Psoas muscle (tissue), 8 donors: ENCODE results near the gene CKM. TPM values are rescaled to one million over a fixed set of nuclear protein-coding genes. Genes with fewer than 3 reads are reported as not detected.

Experiments used
- ATAC-seq, 4 donors: fragments of 200-7000 bp; cut with Tn5 transposase; one replicate each; pipeline ENCODE4 v1.9.1; 2020; ENCODE audit warnings: moderate library complexity in 3 of 4, mild to moderate bottlenecking in 2 of 4
- DNase-seq, 2 donors: peaks; one replicate each; pipeline ENCODE4 v3.0.0-alpha.2; 2020
- H3K27ac ChIP-seq: fragments of 200-600 bp; one replicate; pipeline ENCODE4 v1.8.0; 2022
- H3K27me3 ChIP-seq, 3 donors: fragments of 200-600 bp in 1 of 3; one replicate each; pipeline versions ENCODE4 v1.6.1 to v1.8.0; 2013 to 2022; ENCODE audit warnings: low read length in 2 of 3, mild to moderate bottlenecking in 2 of 3, moderate library complexity in 1 of 3; ENCODE audit not compliant: insufficient read depth in 3 of 3
- H3K36me3 ChIP-seq, 2 donors: fragments of 200-600 bp in 1 of 2; one replicate each; pipeline versions ENCODE4 v1.6.1 to v1.8.0; 2013 to 2022; ENCODE audit warnings: low read depth in 1 of 2, mild to moderate bottlenecking in 1 of 2, moderate library complexity in 1 of 2; ENCODE audit not compliant: insufficient read depth in 1 of 2
- H3K4me1 ChIP-seq: fragments of 200-600 bp; one replicate; pipeline ENCODE4 v1.8.0; 2022
- H3K4me3 ChIP-seq: fragments of 200-600 bp; one replicate; pipeline ENCODE4 v1.8.0; 2022; ENCODE audit warnings: mild to moderate bottlenecking
- H3K9me3 ChIP-seq: fragments of 200-600 bp; one replicate; pipeline ENCODE4 v1.8.0; 2022
- CTCF ChIP-seq: fragments of 200-600 bp; IDR thresholded peaks from one replicate; pipeline ENCODE4 v1.8.0; 2022; ENCODE audit warnings: antibody characterized with exemption
- WGBS, 3 donors: extraction: QIAGEN DNeasy Blood & Tissue Kit; methylation state at CpG; one replicate each; pipeline versions ENCODE4 v1.1.6 to v1.1.7; 2013; 5-methylcytosine and 5-hydroxymethylcytosine counted together
- intact Hi-C, 2 donors: fragments of 100-400 bp; cut with DNase I; formaldehyde crosslinking; loops; one replicate each; pipeline versions ENCODE4 v1.11.0 to v1.14.2; 2022
- long read RNA-seq, 2 donors: library from polyadenylated mRNA; unstranded; transcript quantifications; one replicate each; pipeline ENCODE4 v2.0.0, GENCODE V29; 2021
- polyA plus RNA-seq, 3 donors: library from polyadenylated mRNA; stranded (reverse); fragments of 200-250 nt; gene quantifications; one replicate each; pipeline ENCODE4 v1.2.3, GENCODE V29; 2013
- total RNA-seq, 4 donors: library from RNA; stranded (reverse); fragmentation: NEBNext Ultra II Directional in 2 of 4; extraction: Animal tissue kit (Norgen Biotek cat#: 25700) in 2 of 4; gene quantifications; one replicate each; pipeline versions ENCODE4 v1.2.1 to v1.2.4, GENCODE V29; 2021 to 2023
- donor health status: healthy with polysubstance abuse.
- donor health status: DM: no; HTN: no; CAD: no; lungs with moderate emphysema.
- donor health status: Bipolar disorder and iron deficiency.
- donor health status: healthy.
- donor health status: DM: yes; HTN: yes; CAD: no.
- donor health status: DM: no; HTN: no; CAD: no.
- donor health status: DM: no; HTN: no; CAD: no.
- donor health status: DM: yes; HTN: yes; CAD: no.

CKM gene
- over 10,000 TPM in 3 of 4 donors, 1,000 to 10,000 TPM in 1; 9,755 to 16,244 (median 12,984) TPM for total RNA-seq
- polyA plus RNA-seq, result over 10,000 TPM in 2 of 3 donors, 1,000 to 10,000 TPM in 1; 9,503 to 23,818 (median 21,473) TPM
- long read RNA-seq, donor 1, transcript CKM-201 (8 exons, 1,657 nt), result major isoform, 14,721 of 17,381 reads
- long read RNA-seq, donor 1, partial matches to known transcripts, result 2,401 of 17,381 reads
- long read RNA-seq, donor 1, other reads (novel, unspliced or antisense), result 259 of 17,381 reads
- long read RNA-seq, donor 2, transcript CKM-201 (8 exons, 1,657 nt), result major isoform, 64,794 of 74,210 reads
- long read RNA-seq, donor 2, partial matches to known transcripts, result 8,543 of 74,210 reads
- long read RNA-seq, donor 2, other reads (novel, unspliced or antisense), result 873 of 74,210 reads

- no peak for TF ChIP-seq CTCF
- intact Hi-C loops, result loop anchor here in 1 of 2 donors (10.0 kb wide), 1 partner anchor 172 kb away; the partner anchor contains the start of genes PPM1N and RTN2
- no peaks in the 10 kb centered on the region for H3K27me3 ChIP-seq
- peak within 1 kb of the TSS; percentile 66 for H3K4me3 ChIP-seq
- 8 to 13% (median 9%) methylated on average over 13 to 15 of the region's 15 CpGs for WGBS, 3 donors
- peaks cover 14% of the 10 kb centered on the region for H3K4me1 ChIP-seq
- ATAC-seq (peak; percentile 55 to 78 (median 62)), DNase-seq (peak; percentile 71 to 79)
- peaks cover 0 to 14% of the 10 kb centered on the region in 2 donors for H3K36me3 ChIP-seq
- peak within 1 kb of the TSS; percentile 97 for H3K27ac ChIP-seq
- H3K9me3 ChIP-seq, result no peaks in the 10 kb centered on the region
Measured at GRCh38 chr19:45322744-45323281, at the start of gene CKM. TSS of gene CKM (minus strand) at chr19:45322875. CDS start at chr19:45319713, 3,162 bp downstream.

- H3K4me1 ChIP-seq, result peaks cover 6% of the 10 kb centered on the region
- TF ChIP-seq CTCF, result no peak
- peak; percentile 99 to 100 (median 99) for ATAC-seq
- 3 to 4% (median 4%) methylated on average over 48 to 55 of the region's 55 CpGs for WGBS, 3 donors
- intact Hi-C loops, result no loop called here
- peak; percentile 99 for DNase-seq
- H3K9me3 ChIP-seq, result no peaks in the 10 kb centered on the region
- H3K27ac ChIP-seq, result peak within 1 kb of the TSS; percentile 83
- H3K4me3 ChIP-seq, result peak within 1 kb of the TSS; percentile 91
- H3K36me3 ChIP-seq, result peaks cover 0 to 8% of the 10 kb centered on the region in 2 donors
- no peaks in the 10 kb centered on the region for H3K27me3 ChIP-seq
Measured at GRCh38 chr19:45370410-45371204, 47.9 kb upstream of the CKM start, which contains the start of gene ERCC2. TSS of gene ERCC2 (minus strand) at chr19:45370573. CDS start at chr19:45370540, 33 bp downstream.

GRCh38 chr19:45368737-45369340 lies 46.2 kb upstream of the CKM start:
- Histone ChIP-seq H3K27me3 (no peaks in the 10 kb centered on the region), H3K36me3 (peaks cover 0 to 18% of the 10 kb centered on the region in 2 donors), H3K4me3 (no peak overlapping the region), H3K4me1 (peaks cover 6% of the 10 kb centered on the region), H3K27ac (no peak overlapping the region), H3K9me3 (no peaks in the 10 kb centered on the region)
- ATAC-seq (no peak), DNase-seq (no peak)
- TF ChIP-seq CTCF, result no peak
- intact Hi-C loops, result no loop called here
- 92 to 93% (median 92%) methylated on average over 11 of the region's 11 CpGs for WGBS, 3 donors

- Histone ChIP-seq H3K27ac (no peak overlapping the region), H3K4me1 (peaks cover 6% of the 10 kb centered on the region), H3K36me3 (peaks cover 0 to 23% of the 10 kb centered on the region in 2 donors), H3K4me3 (no peak overlapping the region), H3K27me3 (no peaks in the 10 kb centered on the region), H3K9me3 (no peaks in the 10 kb centered on the region)
- DNase-seq (no peak), ATAC-seq (no peak)
- 92 to 94% (median 94%) methylated on average over 4 of the region's 4 CpGs for WGBS, 3 donors
- intact Hi-C loops, result no loop called here
- TF ChIP-seq CTCF, result no peak
Measured at GRCh38 chr19:45368127-45368526, 45.5 kb upstream of the CKM start.
